Gastrocnemius medialis (tissue), 4 donors: ENCODE measurements around the gene CRK.

Experiments
- POLR2A ChIP-seq, 2 donors: fragments of 450-650 bp; IDR thresholded peaks; one replicate each; pipeline ENCODE4 v1.6.1; 2017; ENCODE audit warnings: antibody characterized with exemption in 2 of 2, mild to moderate bottlenecking in 2 of 2, moderate library complexity in 2 of 2
- TF ChIP-seq, protein P1 (sequence below), 5 experiments: fragments of 450-650 bp in 3 of 5; fragments of 200-600 bp in 2 of 5; sonication (generic) in 2 of 5; IDR thresholded peaks in 4 of 5; conservative IDR thresholded peaks in 1 of 5; 1 replicate in 4 of 5; 2 replicates in 1 of 5; pipeline ENCODE4 v1.5.1; 2016 to 2019; ENCODE audit warnings: antibody characterized with exemption in 5 of 5, mild to moderate bottlenecking in 3 of 5, moderate library complexity in 3 of 5

DNA sequence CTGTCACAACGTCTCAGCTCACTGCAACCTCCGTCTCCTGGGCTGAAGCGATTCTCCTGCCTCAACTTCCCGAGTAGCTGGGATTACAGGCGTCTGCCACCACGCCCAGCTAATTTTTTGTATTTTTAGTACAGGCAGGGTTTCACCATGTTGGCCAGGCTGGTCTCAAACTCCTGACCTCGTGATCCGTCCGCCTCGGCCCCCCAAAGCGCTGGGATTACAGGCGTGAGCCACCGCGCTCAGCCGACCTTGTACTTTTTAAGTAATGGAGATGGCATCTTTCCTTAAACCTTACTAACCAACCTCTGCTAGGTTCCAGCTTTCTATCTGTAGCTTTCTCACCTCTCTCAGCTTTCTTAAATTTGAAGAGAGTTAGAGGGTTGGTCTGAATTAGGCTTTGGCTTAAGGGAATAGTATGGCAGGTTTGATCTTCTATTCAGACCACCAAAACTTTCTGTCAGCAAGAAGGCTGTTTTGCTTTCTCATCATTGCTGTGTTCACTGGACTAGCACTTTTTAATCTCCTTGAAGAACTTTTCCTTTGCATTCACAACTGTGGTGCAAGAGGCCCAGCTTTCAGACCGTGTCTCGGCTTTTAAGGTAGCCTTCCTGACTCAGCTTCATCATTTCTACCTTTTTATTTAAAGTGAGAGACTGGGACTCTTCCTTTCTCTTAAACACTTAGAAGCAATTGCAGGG, 84.0 kb downstream of the CRK start:
- TF ChIP-seq, protein P1, sequence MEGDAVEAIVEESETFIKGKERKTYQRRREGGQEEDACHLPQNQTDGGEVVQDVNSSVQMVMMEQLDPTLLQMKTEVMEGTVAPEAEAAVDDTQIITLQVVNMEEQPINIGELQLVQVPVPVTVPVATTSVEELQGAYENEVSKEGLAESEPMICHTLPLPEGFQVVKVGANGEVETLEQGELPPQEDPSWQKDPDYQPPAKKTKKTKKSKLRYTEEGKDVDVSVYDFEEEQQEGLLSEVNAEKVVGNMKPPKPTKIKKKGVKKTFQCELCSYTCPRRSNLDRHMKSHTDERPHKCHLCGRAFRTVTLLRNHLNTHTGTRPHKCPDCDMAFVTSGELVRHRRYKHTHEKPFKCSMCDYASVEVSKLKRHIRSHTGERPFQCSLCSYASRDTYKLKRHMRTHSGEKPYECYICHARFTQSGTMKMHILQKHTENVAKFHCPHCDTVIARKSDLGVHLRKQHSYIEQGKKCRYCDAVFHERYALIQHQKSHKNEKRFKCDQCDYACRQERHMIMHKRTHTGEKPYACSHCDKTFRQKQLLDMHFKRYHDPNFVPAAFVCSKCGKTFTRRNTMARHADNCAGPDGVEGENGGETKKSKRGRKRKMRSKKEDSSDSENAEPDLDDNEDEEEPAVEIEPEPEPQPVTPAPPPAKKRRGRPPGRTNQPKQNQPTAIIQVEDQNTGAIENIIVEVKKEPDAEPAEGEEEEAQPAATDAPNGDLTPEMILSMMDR (IDR thresholded peaks at IDR 0.05 in 4 of 5, conservative IDR thresholded peaks at IDR 0.05 in 1 of 5), result no peak
- no peak for TF ChIP-seq POLR2A (IDR thresholded peaks at IDR 0.05)
